Suppressor macrophage treated with lipopolysaccharide for 4 hours (primary cell): ENCODE results near the gene EHBP1L1.

Source experiments
- DNase-seq: peaks from one replicate; pipeline ENCODE4 v3.0.0-alpha.2; 2020

EHBP1L1 gene

GRCh38 chr11:65580031-65580692 is 4.3 kb downstream of the EHBP1L1 start:
- no peak for DNase-seq

GRCh38 chr11:65580756-65581155 is 4.9 kb downstream of the EHBP1L1 start:
- no peak for DNase-seq

GRCh38 chr11:65581928-65582327 is 6.1 kb downstream of the EHBP1L1 start:
- DNase-seq, result no peak

GRCh38 chr11:65583589-65583988 is 7.7 kb downstream of the EHBP1L1 start:
- DNase-seq, result no peak

- DNase-seq, result no peak
Measured at GRCh38 chr11:65584106-65584505, 8.3 kb downstream of the EHBP1L1 start.

- DNase-seq, result no peak
Measured at GRCh38 chr11:65584723-65585171, 8.9 kb downstream of the EHBP1L1 start.

GRCh38 chr11:65585396-65586246 is 9.8 kb downstream of the EHBP1L1 start:
- no peak for DNase-seq

- DNase-seq, result no peak
Measured at GRCh38 chr11:65586247-65586630, 10.4 kb downstream of the EHBP1L1 start.

GRCh38 chr11:65586676-65587075 is 10.8 kb downstream of the EHBP1L1 start:
- DNase-seq, result peak; percentile 37

- DNase-seq, result peak; percentile 86
Measured at GRCh38 chr11:65588199-65589054, 12.6 kb downstream of the EHBP1L1 start.

- no peak for DNase-seq
Measured at GRCh38 chr11:65589444-65590239, 13.8 kb downstream of the EHBP1L1 start.

- no peak for DNase-seq
Measured at GRCh38 chr11:65590240-65590738, 14.4 kb downstream of the EHBP1L1 start.

GRCh38 chr11:65591939-65592857 is 16.3 kb downstream of the EHBP1L1 start:
- DNase-seq, result no peak

- no peak for DNase-seq
Measured at GRCh38 chr11:65592858-65593517, 17.1 kb downstream of the EHBP1L1 start.

- peak; percentile 51 for DNase-seq
Measured at GRCh38 chr11:65593518-65594414, 17.9 kb downstream of the EHBP1L1 start.

GRCh38 chr11:65595131-65595530 is 19.3 kb downstream of the EHBP1L1 start:
- no peak for DNase-seq

GRCh38 chr11:65595543-65596281 is 19.9 kb downstream of the EHBP1L1 start, which contains the start of gene KCNK7:
Gene KCNK7 (minus strand): TSS chr11:65595800. CDS start chr11:65595772, 28 bp downstream.
- no peak for DNase-seq

GRCh38 chr11:65596520-65596919 is 20.7 kb downstream of the EHBP1L1 start:
- no peak for DNase-seq
